Hematopoietic multipotent progenitor cell treated with erythropoietin and hydrocortisone succinate and interleukin-3 and kit ligand, for 15 days (in vitro differentiated cells): ENCODE results near the gene NHERF1.

Source experiments
- DNase-seq: peaks from one replicate; pipeline ENCODE4 v3.0.0-alpha.2; 2015; ENCODE audit warnings: low spot score

The NHERF1 gene

GRCh38 chr17:74749279-74750038 lies 1.0 kb downstream of the NHERF1 start:
- DNase-seq, result no peak

GRCh38 chr17:74750039-74750326 lies 1.6 kb downstream of the NHERF1 start:
- DNase-seq, result no peak

- DNase-seq, result no peak
Measured at GRCh38 chr17:74750327-74751069, 2.1 kb downstream of the NHERF1 start.

GRCh38 chr17:74752415-74752814 lies 4.0 kb downstream of the NHERF1 start:
- DNase-seq, result no peak

GRCh38 chr17:74752822-74753401 lies 4.5 kb downstream of the NHERF1 start:
- DNase-seq, result no peak

GRCh38 chr17:74754832-74755231 lies 6.4 kb downstream of the NHERF1 start:
- DNase-seq, result peak; percentile 71

GRCh38 chr17:74755533-74755932 lies 7.1 kb downstream of the NHERF1 start:
- no peak for DNase-seq

GRCh38 chr17:74756891-74757290 lies 8.5 kb downstream of the NHERF1 start:
- DNase-seq, result no peak

GRCh38 chr17:74757502-74757901 lies 9.1 kb downstream of the NHERF1 start:
- DNase-seq, result no peak

GRCh38 chr17:74757931-74758847 lies 9.8 kb downstream of the NHERF1 start:
- no peak for DNase-seq

GRCh38 chr17:74758848-74759168 lies 10.4 kb downstream of the NHERF1 start:
- DNase-seq, result peak; percentile 60

- no peak for DNase-seq
Measured at GRCh38 chr17:74759243-74759801, 10.9 kb downstream of the NHERF1 start.

GRCh38 chr17:74759941-74760340 lies 11.5 kb downstream of the NHERF1 start:
- DNase-seq, result no peak

GRCh38 chr17:74760404-74761105 lies 12.1 kb downstream of the NHERF1 start:
- no peak for DNase-seq

GRCh38 chr17:74761419-74761818 lies 13.0 kb downstream of the NHERF1 start:
- no peak for DNase-seq

- no peak for DNase-seq
Measured at GRCh38 chr17:74761931-74762330, 13.5 kb downstream of the NHERF1 start.

GRCh38 chr17:74763565-74764387 lies 15.3 kb downstream of the NHERF1 start:
- DNase-seq, result no peak

- DNase-seq, result no peak
Measured at GRCh38 chr17:74764751-74765286, 16.4 kb downstream of the NHERF1 start.

GRCh38 chr17:74766413-74766812 lies 18.0 kb downstream of the NHERF1 start:
- DNase-seq, result no peak

GRCh38 chr17:74767111-74767516 lies 18.7 kb downstream of the NHERF1 start:
- DNase-seq, result no peak
